GM21360 (cell line): ENCODE measurements around the gene ZNF593OS.

Experiments used
- ATAC-seq: cut with Tn5 transposase; IDR thresholded peaks from one replicate; pipeline ENCODE4 v1.9.1; 2021; ENCODE audit warnings: mild to moderate bottlenecking, moderate library complexity; ENCODE audit not compliant: unreplicated experiment

Gene ZNF593OS

DNA sequence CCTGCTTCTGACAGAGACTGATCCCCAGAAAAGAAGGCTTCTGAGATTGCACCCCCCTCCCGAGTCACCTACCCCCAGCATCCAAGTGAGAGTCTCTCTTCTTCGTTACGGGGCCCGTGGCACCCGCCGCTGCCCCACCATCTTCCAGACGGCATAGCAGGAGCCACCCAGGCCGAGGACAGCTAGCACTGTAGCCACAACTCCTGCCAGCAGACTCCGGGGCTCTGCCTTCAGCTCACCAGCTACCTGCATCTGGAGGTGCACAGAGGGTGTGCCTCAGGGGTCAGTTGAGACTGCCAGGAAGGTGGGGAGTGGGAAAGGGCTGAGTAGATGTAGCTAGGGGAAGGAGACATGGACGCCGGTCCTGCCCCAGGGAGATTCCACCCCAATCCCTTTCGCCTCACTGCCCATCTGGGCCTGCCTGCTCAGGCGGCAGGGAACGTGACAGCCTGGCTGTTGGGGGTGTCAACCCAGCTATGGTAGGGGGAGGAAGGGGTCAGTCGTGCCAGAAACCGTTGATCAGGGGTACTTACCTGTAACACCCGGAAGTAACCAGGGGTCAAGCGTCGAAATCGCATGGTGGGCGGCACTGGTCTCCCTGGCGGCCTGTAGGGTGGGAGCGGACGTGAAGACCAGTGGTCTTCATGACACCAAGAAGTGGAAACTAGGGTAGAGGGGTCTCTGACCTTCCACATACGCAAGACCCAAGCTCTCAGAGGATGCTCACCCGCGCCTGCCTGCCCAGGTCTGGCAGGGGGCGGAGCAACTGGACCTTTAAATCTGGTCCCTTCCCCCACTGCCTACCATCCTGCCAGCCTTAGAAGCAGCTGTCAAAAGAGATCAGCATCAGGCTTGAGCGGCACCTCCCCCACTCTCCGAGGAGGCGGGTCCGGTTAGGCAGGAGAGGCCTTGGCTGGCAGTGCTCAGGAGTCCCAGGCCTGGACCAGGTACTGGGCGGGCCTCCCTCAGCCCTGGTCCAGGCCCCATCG, at the start of gene ZNF593OS:
ZNF593OS (minus strand) TSS at position 749 of the 989 bp plus-strand sequence; CDS start at position 578, 171 bp downstream.
- ATAC-seq, result no peak

- no peak for ATAC-seq
These were observed 49.5 kb upstream of the ZNF593OS start for GRCh38 chr1:26221094-26221493.

- no peak for ATAC-seq
These were observed 48.7 kb upstream of the ZNF593OS start for GRCh38 chr1:26220199-26220912.

- ATAC-seq, result no peak
These were observed 47.4 kb upstream of the ZNF593OS start for GRCh38 chr1:26218906-26219494.

DNA sequence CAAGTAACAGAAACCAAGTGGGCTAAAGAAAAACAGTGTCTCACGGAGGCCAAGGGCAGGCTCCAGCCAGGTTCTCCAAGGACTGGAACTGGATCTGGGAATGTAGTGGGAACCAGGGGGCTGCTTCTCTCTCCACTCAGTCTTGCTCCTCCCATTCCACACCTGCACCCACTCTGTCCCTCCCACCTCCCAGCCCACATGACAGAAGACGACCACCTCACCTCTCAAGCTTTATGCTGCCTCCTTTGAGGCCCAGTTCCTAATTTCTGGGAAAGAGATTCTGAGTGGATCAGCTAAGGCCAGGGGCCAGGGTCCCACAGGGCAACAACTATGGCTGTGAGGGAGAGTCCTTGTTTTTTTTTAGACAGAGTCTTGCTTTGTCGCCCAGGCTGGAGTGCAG, 43.6 kb upstream of the ZNF593OS start:
- ATAC-seq, result no peak

DNA sequence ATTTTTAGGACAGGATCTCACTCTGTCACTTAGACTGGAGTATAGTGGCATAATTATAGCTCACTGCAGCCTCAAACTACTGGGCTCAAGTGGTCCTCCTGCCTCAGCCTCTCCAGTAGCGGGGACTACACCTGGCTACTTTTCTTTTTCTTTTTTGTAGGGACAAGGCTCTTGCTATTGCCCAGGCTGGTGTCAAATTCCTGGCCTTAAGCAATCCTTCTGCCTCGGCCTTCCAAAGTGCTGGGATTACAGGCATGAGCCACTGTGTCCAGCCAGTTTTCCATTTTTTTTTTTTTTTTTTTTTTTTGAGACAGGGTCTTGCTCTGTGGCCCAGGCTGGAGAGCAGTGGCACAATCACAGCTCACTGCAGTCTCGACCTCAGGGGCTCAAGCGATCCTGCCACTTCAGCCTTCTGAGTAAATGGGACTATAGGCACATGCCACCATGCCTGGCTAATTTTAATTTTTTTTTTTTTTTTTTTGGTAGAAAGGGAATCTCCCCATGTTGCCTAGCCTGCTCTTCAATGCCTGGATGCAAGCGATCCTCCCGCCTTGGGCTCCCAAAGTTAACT, 41.8 kb upstream of the ZNF593OS start:
- ATAC-seq, result no peak

DNA sequence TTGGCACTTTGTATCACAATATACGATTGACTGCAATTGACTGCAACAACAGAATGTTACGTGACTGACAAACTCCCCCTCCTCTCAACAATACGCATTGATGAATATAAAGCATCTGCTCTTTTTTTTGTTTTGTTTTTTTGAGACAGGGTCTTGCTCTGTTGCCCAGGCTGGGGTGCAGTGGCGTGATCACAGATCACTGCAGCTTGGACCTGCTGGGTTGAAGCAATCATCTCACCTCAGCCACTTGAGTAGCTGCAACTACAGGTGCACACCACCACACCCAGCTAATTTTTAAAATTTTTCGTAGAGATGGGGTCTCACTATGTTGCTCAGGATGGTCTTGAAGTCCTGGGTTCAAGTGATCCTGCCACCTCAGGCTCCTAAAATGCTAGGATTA, 41.1 kb upstream of the ZNF593OS start:
- no peak for ATAC-seq

DNA sequence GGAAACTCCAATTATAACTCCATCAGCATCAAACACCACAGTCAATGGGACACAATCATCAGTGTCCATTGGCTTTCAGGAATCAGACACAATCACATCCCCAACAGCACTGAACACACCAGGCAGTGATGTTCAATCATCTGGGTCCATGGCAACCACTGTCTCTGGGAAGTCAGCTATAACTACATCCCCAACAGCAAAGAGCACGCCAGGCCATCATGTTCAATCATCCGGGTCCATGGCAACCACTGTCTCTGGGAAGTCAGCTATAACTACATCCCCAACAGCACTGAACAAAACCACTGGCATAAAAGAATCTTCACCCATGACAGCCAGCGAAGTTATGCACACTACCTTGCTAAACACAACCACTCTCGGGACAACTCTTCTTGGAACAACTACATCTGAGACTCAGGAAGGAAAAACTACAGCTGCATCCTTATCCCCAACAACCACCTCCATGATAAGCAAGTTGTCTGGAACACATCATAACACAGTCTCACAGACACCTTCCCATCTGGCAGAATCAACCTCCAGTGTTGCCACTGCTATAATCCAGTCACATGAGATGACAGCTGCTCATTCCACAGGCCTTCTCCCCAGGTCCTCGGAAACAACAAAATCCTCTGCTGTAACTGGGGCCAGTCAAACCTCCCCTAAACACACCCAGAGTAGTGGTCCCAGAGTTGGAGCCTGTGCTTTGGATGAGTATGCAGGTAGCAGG, 38.7 kb upstream of the ZNF593OS start:
- no peak for ATAC-seq

GRCh38 chr1:26203642-26204318, 32.1 kb upstream of the ZNF593OS start:
- ATAC-seq, result no peak

GRCh38 chr1:26200413-26200812, 28.8 kb upstream of the ZNF593OS start:
- no peak for ATAC-seq

GRCh38 chr1:26197813-26198212, 26.2 kb upstream of the ZNF593OS start:
- no peak for ATAC-seq

GRCh38 chr1:26197301-26197700, 25.7 kb upstream of the ZNF593OS start:
- no peak for ATAC-seq

- ATAC-seq, result no peak
These were observed 24.2 kb upstream of the ZNF593OS start for GRCh38 chr1:26195805-26196204.

DNA sequence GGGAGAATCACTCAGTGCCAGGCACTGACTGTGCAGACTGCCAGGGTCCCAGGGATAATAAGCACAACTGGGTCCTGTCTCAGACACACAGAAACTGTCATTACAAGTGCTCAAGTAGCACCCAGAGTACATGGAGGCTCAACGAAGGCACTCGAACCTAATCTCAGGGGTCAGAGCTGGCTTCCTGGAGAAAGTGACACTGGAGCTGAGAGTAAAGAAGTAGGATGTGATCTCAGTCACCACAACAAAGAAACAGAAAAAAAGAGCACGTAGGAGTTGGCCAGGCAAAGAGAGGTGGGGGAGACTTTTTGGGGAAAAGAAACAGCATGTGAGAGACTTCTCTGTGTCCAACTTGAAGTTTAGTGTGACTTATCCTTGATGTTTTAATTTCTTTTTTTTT, 20.1 kb upstream of the ZNF593OS start:
- no peak for ATAC-seq

DNA sequence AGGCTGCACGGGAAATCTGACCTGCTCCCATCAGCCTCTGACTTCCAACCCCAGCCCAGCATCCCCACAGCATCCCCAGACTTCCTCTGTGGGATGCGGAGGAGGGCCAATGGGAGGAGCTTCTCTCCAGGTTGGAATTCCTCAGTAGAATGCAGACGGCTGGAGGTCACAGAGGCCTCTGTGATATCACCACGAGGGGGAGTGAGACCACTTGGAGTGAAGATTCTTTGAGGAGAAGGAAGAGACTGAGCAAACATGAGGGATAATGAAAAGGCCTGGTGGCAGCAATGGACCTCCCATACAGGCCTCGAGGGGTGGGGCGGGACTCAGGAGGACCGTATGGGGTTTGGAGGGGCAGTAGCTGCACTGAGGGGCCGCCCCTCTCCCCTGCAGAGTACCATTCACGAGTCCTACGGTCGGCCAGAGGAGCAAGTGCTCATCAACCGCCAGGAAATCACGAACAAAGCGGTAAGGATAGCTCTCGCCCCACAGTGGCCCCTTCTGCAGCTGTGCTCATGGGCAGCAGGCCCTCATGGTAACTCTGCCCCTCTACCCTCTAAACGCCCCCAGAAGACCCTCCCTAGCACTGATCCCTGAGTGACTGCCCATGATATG, 18.8 kb upstream of the ZNF593OS start, which contains the start of gene CATSPER4:
CATSPER4 (plus strand) TSS at position 230 of the 615 bp plus-strand sequence; CDS start at position 256, 26 bp downstream.
- ATAC-seq, result no peak

GRCh38 chr1:26189751-26190275, 18.2 kb upstream of the ZNF593OS start:
- ATAC-seq, result no peak

DNA sequence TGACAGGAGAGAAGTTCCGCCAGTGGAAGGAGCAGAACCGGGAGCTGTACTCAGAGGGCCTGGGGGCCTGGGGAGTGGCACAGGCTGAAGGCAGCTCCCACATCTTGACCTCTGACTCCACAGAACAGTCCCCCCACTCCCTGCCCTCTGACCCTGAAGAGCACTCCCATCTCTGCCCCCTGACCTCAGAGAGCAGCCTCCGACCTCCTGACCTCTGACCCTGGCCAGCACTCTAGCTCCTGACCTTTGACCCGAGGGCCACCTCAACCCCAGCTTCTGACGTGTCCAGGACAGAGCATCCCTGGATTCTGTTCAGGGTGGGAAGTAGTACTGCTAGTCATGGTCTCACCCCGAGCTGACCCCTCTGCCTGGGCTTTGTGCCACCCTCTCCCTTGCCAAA, 17.7 kb upstream of the ZNF593OS start:
- ATAC-seq, result no peak

DNA sequence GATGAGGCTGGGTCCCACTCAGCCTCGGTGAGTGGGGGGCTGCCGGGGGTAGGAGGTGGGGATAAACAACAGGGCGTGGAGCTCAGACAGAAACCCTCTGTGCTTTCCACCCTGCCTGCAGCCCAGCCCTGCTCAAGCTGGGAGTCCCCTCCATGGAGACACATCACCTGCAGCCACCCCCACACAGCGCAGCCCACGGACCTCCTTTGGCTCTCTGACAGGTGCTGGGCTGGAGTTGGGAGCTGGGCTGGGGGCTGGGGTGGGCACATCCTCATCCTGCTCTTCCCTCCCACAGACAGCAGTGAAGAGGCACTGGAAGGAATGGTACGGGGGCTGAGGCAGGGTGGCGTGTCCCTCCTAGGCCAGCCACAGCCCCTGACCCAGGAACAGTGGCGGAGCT, 16.8 kb upstream of the ZNF593OS start:
- ATAC-seq, result no peak

DNA sequence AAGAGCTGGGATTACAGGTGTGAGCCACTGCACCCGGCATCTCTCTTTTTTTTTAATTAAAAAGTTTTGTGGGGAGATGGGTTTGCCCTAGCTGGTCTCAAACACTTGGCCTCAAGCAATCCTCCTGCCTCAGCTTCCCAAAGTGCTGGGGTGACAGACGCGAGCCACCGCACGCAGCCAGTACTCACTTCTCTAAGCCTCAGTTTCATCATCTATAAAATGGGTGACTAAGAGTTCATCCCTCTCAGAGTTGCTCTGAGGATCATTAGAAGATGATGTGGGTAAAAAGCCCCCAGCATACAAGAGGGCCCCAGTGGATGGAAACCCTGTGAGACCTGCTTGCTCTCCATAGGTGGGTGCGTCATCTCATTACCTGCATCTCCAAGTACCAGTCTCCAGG, 16.2 kb upstream of the ZNF593OS start:
- ATAC-seq, result no peak
